Subcutaneous abdominal adipose tissue (tissue), 5 donors: ENCODE data around the gene ATXN1.

Experiments used
- H3K27ac ChIP-seq: one replicate; pipeline ENCODE4 v1.7.0; 2013; ENCODE audit warnings: low read depth, mild to moderate bottlenecking, inconsistent platforms, low read length, moderate library complexity
- H3K27me3 ChIP-seq, 5 donors: one replicate each; pipeline ENCODE4 v1.7.0; 2013; ENCODE audit warnings: low read length in 5 of 5, inconsistent platforms in 1 of 5; ENCODE audit not compliant: control insufficient read depth in 5 of 5, insufficient read depth in 4 of 5
- H3K36me3 ChIP-seq, 5 donors: one replicate each; pipeline ENCODE4 v1.7.0; 2013; ENCODE audit warnings: low read length in 5 of 5; ENCODE audit not compliant: control insufficient read depth in 5 of 5, insufficient read depth in 5 of 5
- H3K4me1 ChIP-seq, 5 donors: one replicate each; pipeline ENCODE4 v1.7.0; 2013; ENCODE audit warnings: low read length in 5 of 5, mild to moderate bottlenecking in 3 of 5, moderate library complexity in 1 of 5; ENCODE audit not compliant: control insufficient read depth in 5 of 5, insufficient read depth in 5 of 5
- H3K4me3 ChIP-seq, 5 donors: one replicate each; pipeline ENCODE4 v1.7.0; 2013; ENCODE audit warnings: low read length in 5 of 5, low read depth in 1 of 5
- H3K9ac ChIP-seq, 5 donors: one replicate each; pipeline ENCODE4 v1.7.0; 2013; ENCODE audit warnings: low read length in 5 of 5, mild to moderate bottlenecking in 4 of 5, moderate library complexity in 3 of 5
- H3K9me3 ChIP-seq, 5 donors: one replicate each; pipeline ENCODE4 v1.7.0; 2013; ENCODE audit warnings: low read length in 5 of 5; ENCODE audit not compliant: control insufficient read depth in 5 of 5
- donor health status: healthy.
- donor health status: healthy.
- donor health status: healthy.
- donor health status: healthy.
- donor health status: healthy.

Gene ATXN1

DNA sequence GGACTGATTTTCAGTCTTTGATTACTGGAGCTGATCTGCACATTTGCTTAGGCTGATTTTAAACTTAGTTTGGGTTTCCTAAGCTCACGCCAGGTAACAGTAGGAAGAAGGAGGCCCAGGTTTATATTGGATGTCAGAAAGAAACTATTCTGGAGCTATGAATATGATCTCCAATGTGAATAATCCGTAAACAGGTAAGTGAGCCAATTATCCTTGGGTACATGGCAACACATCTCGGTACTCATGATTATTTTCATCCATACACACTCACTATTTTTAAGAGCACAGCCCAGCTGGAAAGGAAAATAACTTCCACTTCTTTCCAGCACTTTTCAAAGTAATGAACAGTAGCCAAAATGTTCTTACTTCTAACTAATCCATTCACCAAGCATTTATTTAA, 7.0 kb downstream of the ATXN1 start:
- Histone ChIP-seq H3K9ac (no peak overlapping the region), H3K9me3 (no peaks in the 10 kb centered on the region), H3K4me3 (no peak overlapping the region), H3K4me1 (peaks cover 6 to 28% (median 18%) of the 10 kb centered on the region in 5 donors), H3K27me3 (no peaks in the 10 kb centered on the region), H3K27ac (no peak overlapping the region), H3K36me3 (peaks cover 0 to 3% (median 2%) of the 10 kb centered on the region in 5 donors)

DNA sequence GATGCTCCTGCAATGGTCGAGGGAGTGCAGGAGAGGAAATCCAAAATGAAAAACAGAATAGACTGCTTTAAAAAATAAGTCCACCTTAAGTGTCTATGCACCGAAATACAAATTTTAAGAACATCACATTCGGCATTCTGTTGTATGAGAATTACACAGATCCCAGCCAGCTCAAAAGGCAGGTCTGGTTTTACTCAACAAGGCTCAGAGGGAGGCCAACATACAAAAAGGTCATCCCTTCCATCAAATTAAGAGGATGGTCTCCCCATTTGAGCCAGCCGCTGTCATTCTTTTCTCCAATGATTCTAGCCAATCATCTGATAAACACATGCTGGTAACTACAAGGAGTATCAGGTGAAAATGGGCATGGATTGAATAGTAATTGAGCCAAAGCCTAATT, 7.9 kb downstream of the ATXN1 start:
- Histone ChIP-seq H3K27me3 (no peaks in the 10 kb centered on the region), H3K9me3 (no peaks in the 10 kb centered on the region), H3K4me3 (no peak overlapping the region), H3K9ac (no peak overlapping the region), H3K36me3 (peaks cover 0 to 3% (median 2%) of the 10 kb centered on the region in 5 donors), H3K27ac (no peak overlapping the region), H3K4me1 (peaks cover 3 to 19% (median 9%) of the 10 kb centered on the region in 5 donors)

DNA sequence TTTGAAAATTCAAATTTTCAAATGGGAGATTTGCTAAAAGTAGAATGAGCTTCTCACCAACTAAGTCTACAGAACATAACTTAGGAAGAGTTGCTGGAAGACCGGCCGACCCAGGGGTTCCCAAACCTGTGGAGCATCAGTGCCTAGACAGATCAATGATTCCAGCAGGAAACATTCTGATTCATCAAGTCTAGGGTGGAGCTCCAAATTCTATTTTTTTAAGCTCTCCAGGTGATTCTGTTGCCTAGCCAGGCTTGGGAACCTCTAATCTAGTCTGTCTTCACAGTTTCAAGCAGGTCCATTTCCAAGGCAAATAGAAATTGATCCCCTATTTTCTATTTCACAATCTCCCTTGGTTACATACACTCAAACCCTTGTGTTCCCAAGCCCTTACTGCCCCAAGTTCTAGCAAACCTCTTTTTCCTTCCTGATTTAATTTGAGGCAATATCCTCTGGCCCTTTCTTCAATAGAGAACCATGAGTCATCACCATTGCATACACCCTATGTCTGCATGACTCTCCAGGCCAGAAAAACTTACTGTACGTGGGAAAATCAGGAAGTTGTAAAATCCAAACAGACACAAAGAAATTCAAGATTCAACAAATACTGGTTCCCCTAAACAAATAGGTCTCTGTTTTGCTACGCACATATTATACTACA, 8.9 kb downstream of the ATXN1 start:
- H3K27ac ChIP-seq: no peak overlapping the region
- H3K27me3 ChIP-seq: no peaks in the 10 kb centered on the region
- peaks cover 4 to 20% (median 12%) of the 10 kb centered on the region in 5 donors for H3K4me1 ChIP-seq

DNA sequence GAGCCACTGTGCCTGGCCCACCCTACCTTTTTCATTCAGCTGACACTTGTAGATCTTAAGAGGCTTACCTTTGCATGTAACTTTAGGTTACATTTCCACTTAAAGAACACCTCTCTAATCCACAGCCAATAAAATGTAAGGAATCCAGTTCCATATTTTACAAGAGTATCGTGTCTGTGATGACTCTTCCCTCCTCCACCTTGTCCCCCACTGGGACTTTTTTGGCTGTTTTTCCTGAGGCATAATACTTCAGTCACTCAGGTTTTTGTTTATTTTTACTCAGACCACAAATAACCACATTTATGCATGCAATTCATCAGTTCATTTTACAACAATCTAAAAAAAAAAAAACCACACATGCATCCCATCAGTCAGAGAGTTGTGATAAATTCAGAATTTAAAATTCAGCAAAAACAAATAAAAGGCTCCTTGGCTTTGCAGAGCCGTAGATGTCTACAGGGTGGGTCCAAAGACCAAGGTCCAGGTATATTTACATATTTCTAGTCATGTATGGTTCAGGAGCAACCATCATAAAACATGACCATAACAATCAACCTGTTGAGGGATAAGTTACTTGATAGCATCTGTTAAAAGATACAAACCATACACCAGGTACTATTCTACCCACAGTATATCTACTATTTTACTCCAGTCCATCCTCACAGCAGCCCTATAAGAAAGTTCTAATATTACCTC, 9.9 kb downstream of the ATXN1 start:
- peaks cover 0 to 3% (median 2%) of the 10 kb centered on the region in 5 donors for H3K36me3 ChIP-seq
- no peaks in the 10 kb centered on the region for H3K9me3 ChIP-seq
- H3K4me3 ChIP-seq: no peak overlapping the region
- no peak overlapping the region for H3K9ac ChIP-seq
- H3K27ac ChIP-seq: no peak overlapping the region
- H3K4me1 ChIP-seq: peaks cover 4 to 19% (median 12%) of the 10 kb centered on the region in 5 donors
- no peaks in the 10 kb centered on the region for H3K27me3 ChIP-seq

More for the DNA sequence above, 8.9 kb downstream of the ATXN1 start:
- H3K36me3 ChIP-seq: peaks cover 0 to 3% (median 2%) of the 10 kb centered on the region in 5 donors
- no peaks in the 10 kb centered on the region for H3K9me3 ChIP-seq
- no peak overlapping the region for H3K9ac ChIP-seq
- H3K4me3 ChIP-seq: no peak overlapping the region

DNA sequence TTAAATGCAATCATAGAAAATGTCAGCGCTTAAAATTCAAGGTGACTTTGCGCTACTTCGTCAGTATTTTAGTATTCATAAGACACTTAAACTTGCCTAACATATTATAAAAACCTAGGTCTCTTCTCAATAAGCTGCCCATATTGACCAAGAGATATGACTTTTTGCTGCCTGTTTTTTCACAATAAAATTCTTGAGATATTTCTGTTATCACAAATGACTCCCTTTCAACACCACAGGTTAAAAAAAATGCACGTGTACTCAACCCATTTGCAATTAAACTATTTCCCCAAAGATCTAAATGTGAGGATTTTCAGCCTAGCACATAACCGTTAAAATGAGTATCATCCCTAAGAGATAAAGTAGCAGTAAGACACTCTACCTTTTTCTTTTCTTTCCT, 10.7 kb downstream of the ATXN1 start:
- H3K4me1 ChIP-seq: peaks cover 4 to 19% (median 12%) of the 10 kb centered on the region in 5 donors
- H3K27me3 ChIP-seq: no peaks in the 10 kb centered on the region
- H3K27ac ChIP-seq: no peak overlapping the region
- H3K36me3 ChIP-seq: peaks cover 0 to 3% (median 2%) of the 10 kb centered on the region in 5 donors
- no peaks in the 10 kb centered on the region for H3K9me3 ChIP-seq
- H3K4me3 ChIP-seq: no peak overlapping the region
- no peak overlapping the region for H3K9ac ChIP-seq

DNA sequence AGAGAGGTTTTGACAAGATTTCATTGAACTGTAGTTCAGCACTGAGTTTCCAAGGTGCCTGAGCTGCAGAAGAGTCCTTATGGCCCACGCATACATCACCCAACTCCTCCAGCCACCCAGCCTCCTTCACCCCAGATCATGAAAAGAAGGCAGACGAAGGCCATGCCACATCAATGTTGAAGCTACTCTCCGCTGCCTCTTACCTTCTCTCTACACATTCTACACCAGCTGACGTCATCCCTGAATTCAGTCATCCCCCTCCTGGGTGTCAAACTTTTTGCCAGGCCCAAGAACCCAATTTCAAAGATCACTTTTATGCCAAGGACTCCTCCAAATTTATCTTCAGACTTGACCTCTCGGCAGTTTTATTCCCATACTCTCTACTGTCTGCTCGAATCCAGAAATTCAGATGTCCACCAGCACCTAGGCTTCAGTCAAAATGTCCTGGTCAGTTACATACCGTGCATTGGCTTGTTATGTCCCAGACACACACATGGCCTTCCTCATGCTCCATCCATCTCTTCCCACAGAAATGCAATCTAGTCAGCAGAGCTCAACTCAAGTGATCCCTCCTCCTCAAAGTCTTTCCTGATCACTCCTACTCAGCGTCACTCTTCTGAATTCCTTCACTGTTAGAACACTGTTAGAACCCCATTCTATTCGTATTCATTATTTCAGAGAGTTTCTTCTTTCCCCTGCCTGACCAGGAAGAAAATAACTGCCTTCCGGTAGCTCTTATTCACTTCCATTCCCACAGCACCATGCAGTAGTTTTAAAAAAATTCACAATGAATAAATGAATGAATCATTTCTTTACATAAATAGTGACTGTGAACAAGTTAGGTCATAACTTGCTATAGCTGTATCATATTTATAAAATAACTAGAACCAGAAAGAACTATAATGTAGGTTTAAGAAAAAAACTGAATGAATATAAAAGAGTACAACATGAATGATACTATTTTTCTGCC, 11.5 kb downstream of the ATXN1 start:
- H3K27ac ChIP-seq: no peak overlapping the region
- H3K36me3 ChIP-seq: peaks cover 0 to 3% (median 3%) of the 10 kb centered on the region in 5 donors
- H3K4me3 ChIP-seq: no peak overlapping the region
- H3K4me1 ChIP-seq: peaks cover 4 to 19% (median 12%) of the 10 kb centered on the region in 5 donors
- H3K9ac ChIP-seq: no peak overlapping the region
- H3K9me3 ChIP-seq: no peaks in the 10 kb centered on the region
- H3K27me3 ChIP-seq: no peaks in the 10 kb centered on the region

DNA sequence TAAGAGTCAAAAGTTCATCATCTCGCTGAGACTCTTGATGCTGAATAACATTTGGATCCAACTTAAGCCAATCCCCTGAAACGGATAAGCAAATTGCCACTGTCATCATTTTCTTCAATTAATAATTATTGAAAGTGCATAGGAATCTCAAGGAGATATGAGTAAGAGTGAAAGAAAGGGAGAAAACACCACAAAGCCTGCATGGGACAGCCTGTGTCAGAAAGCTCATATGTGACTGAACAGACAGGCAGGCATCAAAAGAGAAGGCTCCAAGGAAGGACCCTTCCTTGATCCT, 13.3 kb downstream of the ATXN1 start:
- Histone ChIP-seq H3K4me1 (peaks cover 4 to 17% (median 10%) of the 10 kb centered on the region in 5 donors), H3K9me3 (no peaks in the 10 kb centered on the region)

DNA sequence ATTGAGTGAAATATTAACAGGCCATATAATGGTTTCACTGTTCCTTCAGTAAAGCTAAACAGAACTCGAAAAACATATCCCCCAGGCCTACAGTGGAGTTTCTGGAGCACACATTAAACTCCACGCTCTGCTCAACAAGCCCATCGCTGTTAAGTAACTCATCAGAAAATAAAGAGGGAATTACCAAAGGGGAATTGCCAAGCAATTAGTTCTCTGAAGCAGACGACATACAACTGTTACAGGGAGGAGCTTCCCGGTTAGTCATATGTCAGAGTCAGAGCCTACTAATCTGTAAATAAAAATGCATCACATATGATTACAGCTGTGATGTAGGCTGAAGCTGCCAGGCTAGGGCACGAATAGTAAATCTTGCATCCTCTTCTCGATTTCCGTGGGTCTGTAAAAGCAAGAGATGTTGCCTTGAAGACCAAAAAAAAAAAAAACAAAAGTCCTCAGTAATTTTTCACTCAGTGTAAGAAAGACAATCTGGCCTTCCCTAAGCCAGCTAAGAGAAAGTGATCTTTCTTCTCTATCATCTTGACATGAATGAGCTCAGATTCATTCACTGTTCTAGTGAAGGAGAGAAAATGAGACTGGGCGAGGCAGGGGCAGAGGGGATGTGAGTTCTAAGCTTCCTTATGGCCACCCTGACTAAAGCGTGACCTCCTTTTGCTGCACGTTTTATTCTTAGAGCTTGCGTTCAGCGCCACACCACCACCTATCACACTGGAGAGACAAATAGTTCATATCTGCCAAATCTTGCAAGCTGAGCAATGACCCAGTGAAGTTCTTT, 13.8 kb downstream of the ATXN1 start:
- Histone ChIP-seq H3K27me3 (no peaks in the 10 kb centered on the region), H3K27ac (no peak overlapping the region), H3K9ac (no peak overlapping the region), H3K4me1 (peaks cover 4 to 13% (median 5%) of the 10 kb centered on the region in 5 donors), H3K36me3 (peaks cover 0 to 3% (median 2%) of the 10 kb centered on the region in 5 donors), H3K4me3 (no peak overlapping the region), H3K9me3 (no peaks in the 10 kb centered on the region)

More for the DNA sequence above, 13.3 kb downstream of the ATXN1 start:
- no peak overlapping the region for H3K9ac ChIP-seq
- H3K4me3 ChIP-seq: no peak overlapping the region
- H3K27me3 ChIP-seq: no peaks in the 10 kb centered on the region
- peaks cover 0 to 3% (median 2%) of the 10 kb centered on the region in 5 donors for H3K36me3 ChIP-seq
- H3K27ac ChIP-seq: no peak overlapping the region

DNA sequence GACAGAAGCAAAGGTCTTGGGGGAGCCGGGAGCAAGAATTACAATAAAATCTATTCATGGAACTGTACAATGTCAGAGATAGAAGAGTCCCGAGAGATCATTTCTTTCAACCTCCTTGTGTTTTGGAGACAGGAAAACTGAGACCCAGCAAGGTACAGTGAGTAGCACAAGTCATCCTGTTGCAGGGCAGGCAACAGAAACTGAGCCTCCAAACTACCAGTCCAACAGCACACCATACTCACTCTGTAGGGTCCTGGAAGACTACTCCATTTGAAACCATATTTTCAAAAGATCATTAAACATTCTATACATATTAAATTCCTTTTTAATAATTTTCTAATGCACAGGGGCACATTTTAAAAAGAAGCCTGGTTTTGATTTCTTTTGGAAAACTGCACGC, 14.4 kb downstream of the ATXN1 start:
- Histone ChIP-seq H3K36me3 (peaks cover 0 to 3% (median 1%) of the 10 kb centered on the region in 5 donors), H3K9ac (no peak overlapping the region), H3K4me1 (peaks cover 2 to 13% (median 5%) of the 10 kb centered on the region in 5 donors), H3K4me3 (no peak overlapping the region), H3K9me3 (no peaks in the 10 kb centered on the region), H3K27me3 (no peaks in the 10 kb centered on the region), H3K27ac (no peak overlapping the region)
